Measurements from ENCODE around the gene ERMAP. TPM values are rescaled to one million over a fixed set of nuclear protein-coding genes. Genes with fewer than 3 reads are reported as not detected.
A peak's percentile ranks its signal among the peaks of the same experiment; 100 is the strongest.

ERMAP gene
- total RNA-seq = 1.9 TPM

- DNase-seq = peak; percentile 90
These were observed at the start of gene ERMAP, which contains the start of gene SVBP for GRCh38 chr1:42816585-42817439. Gene ERMAP, plus strand, starts transcription at chr1:42817122. Its CDS starts 13,327 bp downstream, at chr1:42830449. Gene SVBP, minus strand, starts transcription at chr1:42817397. Its CDS starts 853 bp downstream, at chr1:42816544.

DNA sequence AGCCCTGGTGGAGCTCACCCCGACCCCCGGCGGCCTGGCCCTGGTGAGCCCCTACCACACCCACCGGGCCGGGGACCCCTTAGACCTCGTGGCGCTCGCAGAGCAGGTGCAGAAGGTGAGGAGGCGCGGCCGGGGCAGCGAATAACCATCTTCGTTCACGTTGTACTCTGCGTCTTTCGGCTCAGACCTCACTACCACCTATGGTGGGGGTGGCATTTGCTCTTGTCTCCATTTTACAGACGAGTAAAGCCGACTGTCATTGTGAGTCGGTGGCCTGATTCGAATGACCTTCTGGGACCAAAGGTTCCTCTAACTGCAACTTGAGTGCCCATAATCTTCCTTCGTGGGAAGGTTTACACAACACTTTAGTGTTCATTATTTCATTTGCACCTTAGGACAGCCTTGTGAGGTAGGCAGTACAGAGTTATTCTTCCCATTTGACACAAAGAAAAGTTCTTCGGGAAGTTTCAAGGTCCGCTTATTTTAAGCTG lies 49.4 kb upstream of the ERMAP start:
- no peak for DNase-seq

DNA sequence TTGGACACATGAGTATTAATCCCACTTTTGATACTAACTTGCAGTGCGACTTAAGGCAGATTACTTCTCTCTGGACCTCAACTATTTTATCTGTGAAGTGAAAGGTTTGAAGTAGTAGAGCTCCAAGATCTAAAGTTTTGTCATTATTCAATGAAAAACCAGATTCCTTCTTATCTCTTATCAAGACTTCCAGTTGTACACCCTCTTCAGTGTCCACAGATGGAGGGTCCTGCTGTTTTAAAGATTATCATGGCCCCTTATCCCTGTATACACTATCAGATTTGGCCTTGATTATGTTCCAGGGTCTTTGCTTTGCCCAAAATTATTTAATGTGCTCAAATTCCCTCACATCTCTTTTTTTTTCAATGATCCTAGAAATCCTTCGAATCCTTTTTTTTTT lies 48.8 kb upstream of the ERMAP start:
- DNase-seq = no peak

DNA sequence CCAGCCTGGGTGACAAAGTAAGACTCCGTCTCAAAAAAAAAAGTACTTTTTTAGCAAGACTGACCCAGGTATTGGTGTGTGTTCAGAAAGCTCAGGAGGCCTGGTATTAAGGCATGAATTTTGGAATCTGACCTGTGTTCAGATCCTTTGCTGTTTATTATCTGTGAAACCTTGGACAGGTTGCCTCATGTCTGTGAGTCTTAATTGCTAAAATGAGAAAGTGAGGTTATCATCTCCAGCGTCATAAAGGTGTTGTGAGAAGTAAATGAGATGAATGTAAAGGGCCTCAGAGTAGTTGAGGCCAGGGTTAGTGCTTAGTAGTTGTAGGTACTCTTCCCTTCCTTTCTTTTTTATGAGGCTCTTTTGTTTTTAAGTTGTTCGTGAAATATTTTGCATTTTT lies 47.1 kb upstream of the ERMAP start:
- DNase-seq = no peak

DNA sequence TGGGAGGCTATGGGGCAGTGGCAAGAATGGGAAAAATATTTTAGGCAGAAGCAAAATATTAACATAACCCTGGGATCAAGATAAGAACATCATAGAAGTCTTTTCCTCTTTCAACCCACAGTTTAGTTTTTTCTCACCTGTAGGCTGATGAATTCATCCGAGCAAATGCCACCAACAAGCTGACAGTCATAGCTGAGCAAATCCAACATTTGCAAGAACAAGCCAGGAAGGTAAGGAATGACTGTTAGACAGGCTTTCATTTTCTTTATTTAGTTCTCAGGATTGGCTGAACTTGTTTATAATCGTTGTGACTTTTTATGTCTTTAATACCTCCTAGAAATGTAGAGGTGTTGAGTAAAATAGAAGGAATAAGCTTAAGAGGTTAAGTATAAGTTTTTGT lies 43.5 kb upstream of the ERMAP start:
- DNase-seq = no peak

- peak; percentile 38 for DNase-seq
These were observed 41.9 kb upstream of the ERMAP start for GRCh38 chr1:42774928-42775526.

DNA sequence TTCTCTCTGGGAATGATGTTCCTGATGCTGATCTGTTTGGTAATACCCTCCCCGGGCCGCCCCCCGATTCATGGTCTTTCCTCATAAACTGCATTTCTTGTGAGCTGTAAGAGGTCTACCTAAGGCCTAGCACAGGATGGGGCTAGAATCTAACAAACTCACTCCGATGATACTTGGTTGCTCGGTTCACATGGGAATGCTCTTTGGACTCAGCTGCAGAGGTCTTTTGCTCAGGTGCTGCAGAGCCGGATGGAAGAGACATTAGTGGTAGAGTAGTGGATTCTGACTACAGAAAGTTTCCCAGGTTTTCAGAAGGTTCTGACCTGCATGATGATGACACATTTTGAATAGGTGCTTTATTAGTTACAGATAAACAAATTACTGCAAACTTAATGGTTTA lies 40.4 kb upstream of the ERMAP start:
- DNase-seq = no peak

DNA sequence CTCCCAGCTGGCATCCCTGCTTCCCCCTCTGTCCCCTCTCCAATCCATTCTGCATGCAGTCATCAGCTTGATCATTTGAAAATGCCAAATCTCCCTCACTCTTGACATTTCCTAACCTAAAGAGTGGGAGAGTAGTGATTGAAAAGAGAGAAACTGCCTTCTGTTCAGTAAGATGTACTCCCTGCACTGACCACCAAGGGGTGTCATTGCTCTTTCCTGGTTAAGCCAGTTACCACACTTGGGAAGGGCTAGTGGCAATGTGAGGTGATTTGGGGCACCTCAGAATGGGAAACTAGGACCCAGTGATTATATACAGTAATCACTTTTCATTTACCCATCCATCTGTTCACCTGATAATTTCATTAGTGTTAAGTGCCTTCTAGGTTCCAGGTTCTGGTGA lies 39.1 kb upstream of the ERMAP start:
- DNase-seq = no peak

GRCh38 chr1:42779725-42780124 lies 37.2 kb upstream of the ERMAP start:
- no peak for DNase-seq

- no peak for DNase-seq
These were observed 36.7 kb upstream of the ERMAP start for GRCh38 chr1:42780176-42780575.

GRCh38 chr1:42783092-42783491 lies 33.8 kb upstream of the ERMAP start:
- no peak for DNase-seq

- no peak for DNase-seq
These were observed 32.4 kb upstream of the ERMAP start for GRCh38 chr1:42784547-42784945.

DNA sequence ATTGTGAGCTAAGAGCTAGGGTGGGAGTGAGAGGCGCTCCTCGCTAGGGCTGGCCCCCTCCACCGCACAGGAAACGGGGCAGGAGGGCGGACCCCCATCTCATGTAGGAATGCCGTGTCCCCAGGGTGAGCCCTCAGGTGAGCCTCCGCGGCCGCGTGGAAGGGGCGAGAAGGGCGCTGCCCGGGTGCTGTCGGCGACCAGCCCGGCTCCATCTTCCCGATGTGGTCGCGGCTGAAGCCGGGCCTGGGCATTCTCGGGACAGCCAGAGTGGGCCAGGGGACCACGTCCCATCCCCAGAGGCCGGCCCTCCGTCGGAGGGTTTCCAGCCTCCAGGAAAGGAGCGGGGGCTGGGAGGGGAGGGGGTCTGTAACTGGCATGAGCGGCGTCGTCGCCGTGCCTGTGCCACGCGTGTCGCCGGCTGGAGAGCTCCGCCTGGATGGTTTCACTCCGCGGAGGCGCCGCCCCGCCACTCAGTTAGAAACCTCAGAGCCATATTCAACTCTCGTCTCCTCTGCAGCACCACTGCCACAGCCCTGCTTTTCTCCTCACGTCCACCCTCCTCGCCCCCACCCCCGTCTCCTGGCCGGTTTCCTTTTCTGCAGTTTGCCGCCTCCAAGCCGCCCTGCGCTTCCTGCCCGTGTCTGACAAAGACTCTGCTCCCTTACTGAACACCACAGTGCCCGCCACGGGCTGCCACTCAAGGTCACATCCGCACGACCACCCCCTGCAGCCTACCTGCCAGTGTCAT lies 31.8 kb upstream of the ERMAP start, which contains the start of gene TMEM269:
TMEM269 (plus strand) TSS at position 46 of the 748 bp plus-strand sequence. CDS start 4,903 bp downstream, outside the sequence.
- DNase-seq = peak; percentile 46

GRCh38 chr1:42786097-42786496 lies 30.8 kb upstream of the ERMAP start:
- DNase-seq = no peak

- no peak for DNase-seq
These were observed 28.9 kb upstream of the ERMAP start for GRCh38 chr1:42788021-42788420.

GRCh38 chr1:42793824-42794223 lies 23.1 kb upstream of the ERMAP start:
- no peak for DNase-seq

- DNase-seq = no peak
These were observed 19.5 kb upstream of the ERMAP start for GRCh38 chr1:42797414-42797813.

DNA sequence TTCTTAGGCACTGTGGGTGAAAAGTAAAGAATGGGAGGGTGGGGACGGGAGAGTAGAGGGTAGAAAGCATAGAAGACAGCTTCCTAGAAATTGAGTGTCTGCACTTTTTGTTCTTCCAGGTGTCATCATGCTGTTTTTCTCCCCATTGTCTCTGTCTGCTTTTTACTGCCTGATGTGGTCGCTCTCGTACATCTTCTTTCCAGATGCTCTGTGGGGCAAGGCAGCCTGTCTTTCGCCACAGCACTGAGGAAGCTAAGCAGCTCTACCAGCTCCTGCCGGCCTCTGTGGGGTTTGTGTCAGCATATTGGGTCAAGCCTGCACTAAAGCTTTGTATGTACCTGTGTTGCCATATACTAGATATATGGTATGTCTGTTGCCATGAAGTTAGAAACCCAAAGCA lies 18.9 kb upstream of the ERMAP start:
- DNase-seq = no peak

DNA sequence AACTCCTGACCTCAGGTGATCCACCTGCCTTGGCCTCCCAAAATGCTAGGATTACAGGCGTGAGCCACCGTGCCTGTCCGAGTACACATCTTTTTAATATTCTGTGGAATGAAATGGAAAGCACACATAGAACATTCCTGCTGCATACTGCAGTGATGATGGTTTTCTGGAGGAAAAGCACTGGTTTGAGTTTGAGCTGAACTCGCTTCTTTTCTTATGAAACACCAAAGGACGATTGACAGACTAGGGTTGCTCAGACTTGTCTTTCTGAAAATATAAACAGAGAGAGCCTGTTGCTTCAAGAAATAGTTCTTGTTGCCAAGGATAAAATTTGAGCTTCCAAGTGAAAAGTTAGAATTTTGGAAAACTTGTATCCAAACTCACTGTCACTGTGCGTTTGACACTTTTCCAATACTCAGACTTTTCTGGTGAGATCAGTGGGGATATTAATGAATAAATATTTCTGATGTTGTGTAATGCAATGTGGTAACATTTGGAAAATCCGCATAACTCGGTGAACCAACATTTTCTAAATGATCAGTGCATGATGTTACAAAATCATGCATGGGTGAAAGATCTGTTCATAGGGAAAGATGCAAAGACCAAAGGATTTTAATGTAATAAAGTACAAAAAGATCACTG lies 15.0 kb upstream of the ERMAP start:
- no peak for DNase-seq

DNA sequence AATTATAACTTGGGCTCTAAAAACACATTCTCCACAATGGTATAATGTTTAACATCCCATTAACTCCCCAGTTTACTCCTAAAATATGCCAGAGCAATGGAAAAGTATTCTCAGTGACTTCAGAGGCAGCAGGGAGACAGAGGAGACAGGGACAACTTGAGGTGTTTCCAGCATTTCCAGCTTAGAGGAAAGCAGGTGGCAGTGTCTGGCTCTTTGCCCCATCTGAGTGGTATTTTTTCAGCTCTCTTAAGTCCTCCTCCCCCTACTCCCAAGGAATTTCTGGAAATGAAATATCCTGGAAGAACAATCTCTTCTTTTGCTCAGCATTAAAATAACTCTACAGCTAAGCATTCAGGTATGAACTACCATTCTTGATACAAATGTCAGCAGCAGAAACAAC lies 10.8 kb upstream of the ERMAP start:
- no peak for DNase-seq

GRCh38 chr1:42806593-42806992 lies 10.3 kb upstream of the ERMAP start:
- no peak for DNase-seq

DNA sequence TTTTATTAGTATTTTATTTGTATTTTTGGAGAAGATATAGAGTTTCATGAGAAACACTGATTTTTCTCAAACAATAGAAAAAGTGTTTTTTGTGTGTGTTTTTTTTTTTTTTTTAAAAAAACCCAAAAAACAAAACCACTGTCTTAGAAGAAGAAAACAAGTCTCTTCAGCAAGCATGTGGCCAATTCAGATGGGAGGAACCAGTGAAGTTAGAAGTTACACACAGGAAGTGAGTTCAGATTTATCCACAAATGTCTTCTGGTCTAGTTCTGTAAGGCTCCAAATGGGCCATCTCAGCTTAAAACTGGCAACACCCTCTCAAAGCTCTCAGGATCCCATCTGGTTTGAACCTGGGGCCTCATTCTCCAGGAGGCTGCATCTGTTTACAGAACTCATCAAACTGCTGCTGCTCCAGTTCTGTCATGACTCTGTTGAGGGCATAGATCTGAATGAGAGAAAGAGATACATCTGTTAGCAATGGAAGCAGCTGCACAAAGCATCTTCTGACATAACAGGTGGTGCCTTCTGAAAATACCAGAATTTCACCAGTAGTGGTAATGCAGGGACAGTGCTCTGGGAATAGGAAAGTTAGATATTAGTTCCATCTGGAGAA lies 9.8 kb upstream of the ERMAP start:
- no peak for DNase-seq

All from occipital lobe (tissue), 2 donors.